Measurements from ENCODE around the gene CTDNEP1.

GRCh38 chr17:7256766-7257456 lies 5.4 kb upstream of the CTDNEP1 start:
- no peak for TF ChIP-seq CTCF (IDR thresholded peaks at IDR 0.05)
- no peak for TF ChIP-seq POLR2A (IDR thresholded peaks at IDR 0.05)

All from right lobe of liver (tissue), 4 donors.